GM21825 (cell line): ENCODE measurements around the gene ABCD4.

Experiments used
- ATAC-seq: cut with Tn5 transposase; IDR thresholded peaks from one replicate; pipeline ENCODE4 v1.9.1; 2021; ENCODE audit warnings: mild to moderate bottlenecking, moderate library complexity; ENCODE audit not compliant: unreplicated experiment

Gene ABCD4

GRCh38 chr14:74261288-74261687 is 41.4 kb downstream of the ABCD4 start:
- no peak for ATAC-seq

GRCh38 chr14:74260525-74261233 is 42.1 kb downstream of the ABCD4 start:
- ATAC-seq, result no peak

- ATAC-seq, result no peak
Measured at GRCh38 chr14:74259513-74259912, 43.2 kb downstream of the ABCD4 start.

- no peak for ATAC-seq
Measured at GRCh38 chr14:74258764-74259035, 44.0 kb downstream of the ABCD4 start.

- ATAC-seq, result no peak
Measured at GRCh38 chr14:74257941-74258763, 44.6 kb downstream of the ABCD4 start.

GRCh38 chr14:74257078-74257940 is 45.4 kb downstream of the ABCD4 start:
- peak; percentile 71 for ATAC-seq

- no peak for ATAC-seq
Measured at GRCh38 chr14:74255281-74255680, 47.5 kb downstream of the ABCD4 start.

- no peak for ATAC-seq
Measured at GRCh38 chr14:74249433-74250375, 53.0 kb downstream of the ABCD4 start.

- ATAC-seq, result no peak
Measured at GRCh38 chr14:74248017-74248416, 54.7 kb downstream of the ABCD4 start.

- ATAC-seq, result no peak
Measured at GRCh38 chr14:74246542-74246941, 56.2 kb downstream of the ABCD4 start.

GRCh38 chr14:74245292-74245691 is 57.4 kb downstream of the ABCD4 start:
- ATAC-seq, result no peak

- no peak for ATAC-seq
Measured at GRCh38 chr14:74244115-74244514, 58.6 kb downstream of the ABCD4 start.

- ATAC-seq, result no peak
Measured at GRCh38 chr14:74243051-74243450, 59.7 kb downstream of the ABCD4 start.

- no peak for ATAC-seq
Measured at GRCh38 chr14:74242780-74243042, 60.0 kb downstream of the ABCD4 start.

GRCh38 chr14:74242021-74242779 is 60.5 kb downstream of the ABCD4 start:
- no peak for ATAC-seq

- no peak for ATAC-seq
Measured at GRCh38 chr14:74241652-74242017, 61.1 kb downstream of the ABCD4 start.

GRCh38 chr14:74240794-74241651 is 61.7 kb downstream of the ABCD4 start:
- no peak for ATAC-seq

- ATAC-seq, result no peak
Measured at GRCh38 chr14:74239848-74240793, 62.6 kb downstream of the ABCD4 start.
